HL-60/S4 treated with phorbol 12-myristate 13-acetate at 8.2 ng/mL for 4 days and 3 days (cell line): ENCODE measurements around the gene WRNIP1.
"Not testable (repeated sequence)": the region's sequence is repeated elsewhere in the genome, so short reads cannot be mapped to it uniquely, and the experiment has no call there.

ENCODE experiments used
- in situ Hi-C: fragments of 300-500 bp; cut with MboI; formaldehyde crosslinking; loops from 2 replicates; pipeline ENCODE4 v1.15.0; 2022; ENCODE audit warnings: low sequenced_read_pairs

WRNIP1 gene

DNA sequence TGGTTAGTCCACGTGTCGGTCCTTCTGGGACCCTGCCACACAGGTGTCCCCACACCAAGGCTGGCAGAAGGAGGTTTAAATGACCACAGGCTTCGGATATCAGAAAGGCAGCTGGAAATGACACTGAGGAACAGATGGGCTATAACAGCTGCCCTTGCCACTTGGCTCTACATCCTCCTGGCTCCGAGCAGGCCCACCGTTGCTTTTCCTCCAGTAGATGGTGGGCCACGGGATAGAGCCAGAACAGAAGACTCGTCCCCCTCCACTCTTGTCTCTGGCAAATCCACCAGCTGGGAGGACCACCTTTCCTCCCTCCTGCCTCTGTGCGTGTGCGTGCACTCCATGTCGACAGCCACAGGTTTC, 17.6 kb downstream of the WRNIP1 start:
- in situ Hi-C loops = no loop called here

GRCh38 chr6:2783188-2783963, 18.2 kb downstream of the WRNIP1 start:
- in situ Hi-C loops = no loop called here

- in situ Hi-C loops = no loop called here
Measured at GRCh38 chr6:2784061-2784460, 18.9 kb downstream of the WRNIP1 start.

DNA sequence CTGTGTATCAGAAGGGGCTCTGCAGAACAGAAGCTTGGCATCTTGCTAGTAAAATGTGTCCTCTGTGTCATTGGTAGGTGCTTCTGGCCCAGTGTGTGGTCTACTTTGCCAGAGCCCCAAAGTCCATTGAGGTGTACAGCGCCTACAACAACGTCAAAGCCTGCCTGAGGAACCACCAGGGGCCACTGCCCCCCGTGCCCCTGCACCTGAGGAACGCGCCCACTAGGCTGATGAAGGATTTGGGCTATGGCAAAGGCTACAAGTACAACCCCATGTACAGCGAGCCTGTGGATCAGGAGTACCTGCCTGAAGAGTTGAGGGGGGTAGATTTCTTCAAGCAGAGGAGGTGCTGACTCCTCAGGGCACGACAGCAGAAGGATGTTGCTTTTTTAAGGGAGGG, 19.7 kb downstream of the WRNIP1 start:
- in situ Hi-C loops = no loop called here

GRCh38 chr6:2786269-2786668, 21.1 kb downstream of the WRNIP1 start:
- in situ Hi-C loops = no loop called here

DNA sequence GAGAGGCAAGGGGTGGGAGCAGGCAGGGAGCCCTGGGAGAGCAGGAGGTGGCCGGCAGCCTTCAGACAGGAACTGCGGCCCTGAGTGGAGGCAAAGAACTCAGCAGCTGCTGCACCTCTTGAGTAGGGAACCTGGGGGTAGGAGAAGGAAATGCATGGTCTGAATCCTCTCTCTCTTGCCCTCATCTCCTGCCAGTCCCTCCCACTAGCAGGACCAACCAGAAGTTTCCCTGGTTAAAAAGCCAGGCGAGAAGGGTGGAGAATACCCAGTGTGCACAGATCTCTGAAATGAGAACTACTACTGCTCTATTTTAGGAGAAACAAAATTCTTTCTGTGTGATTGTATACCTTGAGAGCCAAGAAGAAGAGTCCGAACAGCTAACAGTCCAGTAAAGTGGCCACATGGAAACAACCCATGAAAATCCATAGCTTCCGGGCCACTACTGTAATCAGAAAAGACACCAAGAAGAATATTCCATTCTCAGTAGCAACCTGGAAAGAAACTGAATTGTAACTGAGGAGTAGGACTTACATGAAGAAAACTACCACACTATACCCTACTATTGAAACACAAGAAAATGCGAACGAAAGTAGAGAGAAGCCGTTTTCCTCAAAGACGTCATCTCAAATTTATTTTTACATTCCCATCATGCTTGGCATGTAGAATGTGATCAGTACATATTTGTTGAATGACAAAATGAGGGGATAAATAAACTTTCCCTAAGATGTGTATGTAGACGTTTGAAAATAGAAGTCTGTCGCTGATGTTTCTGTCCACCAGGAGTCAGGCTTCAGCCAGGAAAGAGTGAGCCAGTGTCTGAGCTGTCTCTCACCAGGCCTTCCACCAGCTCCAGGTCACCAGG, 25.6 kb downstream of the WRNIP1 start:
- in situ Hi-C loops = no loop called here

DNA sequence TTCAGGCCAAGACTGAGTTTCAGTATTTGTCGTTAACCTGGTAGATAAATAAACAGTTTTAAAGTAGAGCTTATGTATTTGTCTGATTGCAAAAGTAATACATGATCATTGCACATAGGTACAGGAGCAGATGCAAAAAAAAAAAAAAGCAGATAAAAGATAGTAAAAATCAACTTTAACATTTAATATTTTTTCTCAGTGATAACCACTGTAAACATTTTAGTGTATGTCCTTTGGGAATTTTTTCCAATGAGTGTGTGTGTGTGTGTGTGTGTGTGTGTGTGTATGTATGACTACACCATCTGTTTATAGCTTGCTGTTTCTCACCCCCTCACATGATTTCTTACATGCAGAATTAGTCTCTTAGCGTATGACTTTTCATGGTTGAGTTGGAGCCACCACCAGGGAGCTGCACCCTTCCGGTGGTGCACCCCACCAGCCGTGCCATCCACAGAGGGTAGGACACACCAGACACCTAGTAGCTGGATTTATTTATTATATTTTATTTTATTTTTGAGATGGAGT, 26.3 kb downstream of the WRNIP1 start:
- in situ Hi-C loops = no loop called here

DNA sequence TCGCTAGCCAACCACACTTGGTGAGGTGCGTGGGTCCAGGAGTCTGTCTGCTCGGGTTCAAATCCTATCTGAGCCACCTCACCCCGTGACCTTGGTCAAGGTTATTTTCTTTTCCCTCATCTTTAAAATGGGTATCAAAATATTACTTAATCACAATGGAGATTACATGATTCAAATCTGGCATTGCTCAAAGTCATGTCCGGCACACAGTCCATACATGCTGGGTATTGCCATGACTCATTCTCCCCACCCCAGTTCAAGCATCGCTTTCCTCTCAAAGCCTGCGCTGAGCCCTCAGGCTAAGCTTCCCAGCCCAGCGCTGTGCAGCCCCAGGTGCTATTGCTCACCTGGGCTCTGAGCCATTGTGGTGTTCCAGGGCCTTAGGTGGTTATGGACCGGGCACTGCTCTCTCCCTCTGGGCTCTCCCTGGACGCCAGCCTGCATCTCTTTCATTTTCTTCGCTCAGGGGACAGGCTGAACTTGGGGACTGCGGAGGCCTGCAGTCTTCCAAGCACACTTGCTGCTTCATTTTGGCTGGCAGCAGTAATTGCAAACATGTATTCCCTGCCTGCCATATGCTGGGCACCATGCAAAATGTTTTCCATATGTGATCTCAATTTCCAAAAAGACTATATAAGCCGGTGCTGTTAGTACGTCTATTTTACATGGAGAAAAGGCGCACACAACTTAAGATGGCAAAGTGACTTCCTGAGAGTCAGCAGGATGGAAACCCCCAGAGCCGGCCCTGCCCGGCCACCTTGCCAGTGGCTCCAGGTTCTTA, 27.3 kb downstream of the WRNIP1 start:
- in situ Hi-C loops = no loop called here

DNA sequence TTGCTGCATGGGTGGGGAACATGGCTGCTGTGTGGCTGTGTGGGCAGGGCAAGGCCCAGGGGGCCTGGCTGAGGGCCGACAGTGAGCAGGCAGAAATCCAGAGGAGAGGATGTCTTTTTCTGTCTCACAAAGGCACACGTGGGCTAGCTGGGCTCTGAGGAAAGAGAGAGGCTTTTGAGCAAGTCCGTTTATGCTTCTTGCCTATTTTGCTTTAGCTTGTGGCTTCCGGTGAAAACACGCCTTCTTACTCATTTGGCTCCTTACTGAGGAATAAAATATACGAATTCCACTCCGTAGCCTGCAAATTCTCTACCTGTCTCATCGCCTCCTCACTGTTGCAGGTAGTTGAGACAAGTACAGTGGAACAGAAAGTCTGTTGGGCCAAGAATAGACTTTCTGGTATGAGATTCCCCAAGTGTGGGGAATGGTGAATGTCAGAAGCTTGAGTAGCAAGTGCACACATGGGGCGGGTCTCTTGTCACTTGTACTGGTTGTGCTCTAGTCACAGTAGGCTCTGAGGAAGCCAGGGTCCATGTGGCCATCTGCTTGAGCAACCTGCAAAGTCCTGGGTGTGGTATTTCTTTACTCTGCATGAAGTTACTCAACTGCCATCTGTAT, 28.4 kb downstream of the WRNIP1 start:
- in situ Hi-C loops = no loop called here

GRCh38 chr6:2794171-2794730, 29.1 kb downstream of the WRNIP1 start:
- in situ Hi-C loops = no loop called here

DNA sequence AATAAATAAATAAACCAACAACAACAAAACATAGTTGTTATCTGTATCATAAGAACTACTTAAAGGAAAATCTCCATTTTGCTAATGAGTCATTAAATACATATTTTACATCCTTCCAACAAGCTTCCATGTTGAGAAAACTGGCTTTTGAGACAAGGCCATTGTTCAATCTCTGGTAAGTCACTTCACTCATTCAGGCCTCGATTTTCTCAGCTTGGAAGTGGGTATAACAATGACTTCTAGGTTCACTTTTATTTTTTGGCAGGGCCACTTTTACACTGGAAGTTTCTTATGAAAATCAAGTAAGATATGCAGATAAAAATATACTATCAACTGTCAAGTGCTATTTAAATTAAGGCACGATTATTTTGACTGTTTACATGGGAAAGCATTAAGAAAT, 30.0 kb downstream of the WRNIP1 start:
- in situ Hi-C loops = no loop called here

DNA sequence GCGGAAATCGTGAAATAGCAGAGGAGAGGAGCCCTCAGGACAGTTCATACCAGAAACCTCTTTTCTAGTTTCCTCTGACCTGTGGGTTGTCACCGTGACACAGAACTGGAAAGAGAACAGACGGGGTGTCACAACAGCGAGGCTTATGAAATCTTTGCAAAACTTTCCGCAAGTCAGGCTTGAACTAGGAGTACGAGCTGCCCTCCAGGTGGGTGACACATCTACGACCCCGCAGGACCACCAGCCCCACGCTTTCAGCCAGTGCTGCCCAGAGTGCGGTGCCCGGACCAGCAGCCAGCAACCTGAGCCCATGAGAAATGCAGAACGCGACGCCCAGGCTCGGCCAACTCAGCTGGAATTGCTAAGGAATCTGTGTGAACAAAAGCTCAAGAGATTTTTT, 30.8 kb downstream of the WRNIP1 start:
- in situ Hi-C loops = no loop called here

GRCh38 chr6:2796861-2797260, 31.7 kb downstream of the WRNIP1 start:
- in situ Hi-C loops = no loop called here

GRCh38 chr6:2797564-2798031, 32.4 kb downstream of the WRNIP1 start:
- in situ Hi-C loops = no loop called here

- in situ Hi-C loops = no loop called here
Measured at GRCh38 chr6:2798586-2799134, 33.5 kb downstream of the WRNIP1 start.

DNA sequence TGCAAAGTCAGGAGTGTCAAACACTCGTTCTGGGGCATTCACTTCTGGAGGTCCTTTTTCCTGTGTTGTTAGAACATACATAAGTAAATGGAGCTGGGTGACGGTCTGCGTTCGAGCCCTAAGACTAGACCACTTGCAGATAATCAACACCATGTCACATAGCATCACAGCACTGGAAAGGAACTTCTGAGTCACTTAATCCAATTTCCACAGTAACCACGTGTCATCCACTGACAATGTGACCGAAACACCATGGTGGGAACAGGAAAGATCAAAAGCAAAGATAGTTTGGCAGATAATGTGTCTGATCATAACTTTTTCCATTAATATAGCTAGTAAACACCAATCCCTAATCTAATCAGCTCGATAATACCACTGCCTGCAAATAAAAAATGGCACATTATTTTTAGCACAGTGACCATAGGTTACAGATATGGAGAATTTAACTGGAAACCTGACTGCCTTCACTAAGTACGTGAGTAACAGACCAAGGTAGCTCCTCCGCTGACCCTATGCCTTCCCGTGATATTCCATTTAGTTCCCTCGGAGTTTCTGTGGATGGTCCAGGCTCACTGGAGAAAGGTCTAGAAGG, 34.8 kb downstream of the WRNIP1 start:
- in situ Hi-C loops = no loop called here

- in situ Hi-C loops = no loop called here
Measured at GRCh38 chr6:2800552-2801316, 35.5 kb downstream of the WRNIP1 start.

DNA sequence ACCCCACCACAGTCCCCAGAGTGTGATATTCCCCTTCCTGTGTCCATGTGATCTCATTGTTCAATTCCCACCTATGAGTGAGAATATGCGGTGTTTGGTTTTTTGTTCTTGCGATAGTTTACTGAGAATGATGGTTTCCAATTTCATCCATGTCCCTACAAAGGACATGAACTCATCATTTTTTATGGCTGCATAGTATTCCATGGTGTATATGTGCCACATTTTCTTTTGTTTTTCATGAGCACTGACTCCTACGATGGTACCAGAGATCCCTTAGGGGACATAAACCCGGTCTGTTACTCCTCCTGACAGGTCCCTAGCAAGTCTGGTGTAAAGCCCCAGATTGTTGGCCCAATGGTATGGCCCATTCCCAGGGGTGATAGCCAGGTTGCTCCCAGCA, 36.5 kb downstream of the WRNIP1 start:
- in situ Hi-C loops = not testable (repeated sequence)

GRCh38 chr6:2802521-2803060, 37.4 kb downstream of the WRNIP1 start:
- in situ Hi-C loops = no loop called here
